Activated T-helper 2 cell treated with anti-CD3 and anti-CD28 coated beads, Interferon-gamma antibody, Interleukin-2, Interleukin-4, amounts not matched to agents 10 μg/mL and 5 μg/mL and 100 μg/mL, durations not matched to agents 14 hours and 24 hours and 36 hours (primary cell): ENCODE measurements around the gene CYP4F11. TPM values are rescaled to one million over a fixed set of nuclear protein-coding genes. Genes with fewer than 3 reads are reported as not detected.
"Not testable (repeated sequence)": the region's sequence is repeated elsewhere in the genome, so short reads cannot be mapped to it uniquely, and the experiment has no call there.

Experiments used
- DNase-seq: peaks from one replicate; pipeline ENCODE4 v3.0.0; 2021; ENCODE audit warnings: low spot score
- H3K27ac Mint-ChIP-seq: one replicate; pipeline ENCODE4 v1.8.0; 2021; ENCODE audit warnings: mixed read lengths
- H3K27me3 Mint-ChIP-seq: one replicate; pipeline ENCODE4 v1.8.0; 2021; ENCODE audit warnings: low read depth, mixed read lengths
- H3K36me3 Mint-ChIP-seq: one replicate; pipeline ENCODE4 v1.8.0; 2021; ENCODE audit warnings: low read depth, mixed read lengths
- H3K4me1 Mint-ChIP-seq: one replicate; pipeline ENCODE4 v1.8.0; 2021; ENCODE audit warnings: low read depth, mixed read lengths
- H3K4me3 Mint-ChIP-seq: one replicate; pipeline ENCODE4 v1.8.0; 2021; ENCODE audit warnings: low read depth, mild to moderate bottlenecking, moderate library complexity, mixed read lengths
- H3K9me3 Mint-ChIP-seq: one replicate; pipeline ENCODE4 v1.8.0; 2021; ENCODE audit warnings: mixed read lengths
- intact Hi-C: fragments of 100-400 bp; cut with micrococcal nuclease; formaldehyde crosslinking; loops from one replicate; pipeline ENCODE4 v1.15.1; 2023
- total RNA-seq: library from RNA; stranded (reverse); gene quantifications from 2 replicates; pipeline ENCODE4 v1.2.3, GENCODE V29; 2022

Gene CYP4F11
- total RNA-seq = not detected in 2 replicates

GRCh38 chr19:15934332-15935078 is at the start of gene CYP4F11:
CYP4F11 (minus strand) TSS chr19:15934529; CDS start chr19:15934408, 121 bp downstream.
- Mint-ChIP-seq H3K27me3 (peaks cover 1% of the 10 kb centered on the region), H3K9me3 (peaks cover 16% of the 10 kb centered on the region), H3K36me3 (peaks cover 7% of the 10 kb centered on the region), H3K4me1 (no peaks in the 10 kb centered on the region), H3K27ac (no peak within 1 kb of the TSS), H3K4me3 (no peak within 1 kb of the TSS)
- intact Hi-C loops = no loop called here
- no peak for DNase-seq

- Mint-ChIP-seq H3K27ac (no peak overlapping the region), H3K27me3 (peaks cover 2% of the 10 kb centered on the region), H3K4me3 (no peak overlapping the region), H3K36me3 (no peaks in the 10 kb centered on the region), H3K4me1 (no peaks in the 10 kb centered on the region), H3K9me3 (peaks cover 15% of the 10 kb centered on the region)
- intact Hi-C loops = no loop called here
- no peak for DNase-seq
These were observed 45.0 kb upstream of the CYP4F11 start for GRCh38 chr19:15979293-15979692.

- H3K4me1 Mint-ChIP-seq = no peaks in the 10 kb centered on the region
- intact Hi-C loops = no loop called here
- no peaks in the 10 kb centered on the region for H3K36me3 Mint-ChIP-seq
- DNase-seq = no peak
- peaks cover 4% of the 10 kb centered on the region for H3K27me3 Mint-ChIP-seq
- H3K9me3 Mint-ChIP-seq = peaks cover 8% of the 10 kb centered on the region
- H3K27ac Mint-ChIP-seq = no peak overlapping the region
- no peak overlapping the region for H3K4me3 Mint-ChIP-seq
These were observed 43.4 kb upstream of the CYP4F11 start for GRCh38 chr19:15977690-15978089.

GRCh38 chr19:15976836-15977689 is 42.7 kb upstream of the CYP4F11 start:
- intact Hi-C loops = no loop called here
- no peak for DNase-seq
- no peak overlapping the region for H3K27ac Mint-ChIP-seq
- no peaks in the 10 kb centered on the region for H3K4me1 Mint-ChIP-seq
- H3K4me3 Mint-ChIP-seq = no peak overlapping the region
- no peaks in the 10 kb centered on the region for H3K36me3 Mint-ChIP-seq
- peaks cover 6% of the 10 kb centered on the region for H3K9me3 Mint-ChIP-seq
- H3K27me3 Mint-ChIP-seq = peaks cover 4% of the 10 kb centered on the region

- Mint-ChIP-seq H3K4me1 (peaks cover 3% of the 10 kb centered on the region), H3K36me3 (no peaks in the 10 kb centered on the region), H3K4me3 (no peak overlapping the region), H3K27me3 (peaks cover 4% of the 10 kb centered on the region), H3K9me3 (no peaks in the 10 kb centered on the region), H3K27ac (no peak overlapping the region)
- intact Hi-C loops = no loop called here
- DNase-seq = no peak
These were observed 40.5 kb upstream of the CYP4F11 start for GRCh38 chr19:15974856-15975255.

- H3K9me3 Mint-ChIP-seq, H3K4me1 Mint-ChIP-seq, H3K4me3 Mint-ChIP-seq, H3K27ac Mint-ChIP-seq, H3K27me3 Mint-ChIP-seq, H3K36me3 Mint-ChIP-seq, DNase-seq, intact Hi-C loops: not testable (repeated sequence)
These were observed 37.7 kb upstream of the CYP4F11 start for GRCh38 chr19:15972043-15972442.

- no peak overlapping the region for H3K4me3 Mint-ChIP-seq
- peaks cover 4% of the 10 kb centered on the region for H3K27me3 Mint-ChIP-seq
- no peak for DNase-seq
- H3K4me1 Mint-ChIP-seq = peaks cover 3% of the 10 kb centered on the region
- no peaks in the 10 kb centered on the region for H3K36me3 Mint-ChIP-seq
- no peaks in the 10 kb centered on the region for H3K9me3 Mint-ChIP-seq
- intact Hi-C loops = no loop called here
- H3K27ac Mint-ChIP-seq = no peak overlapping the region
These were observed 37.0 kb upstream of the CYP4F11 start for GRCh38 chr19:15971224-15971780.

- Mint-ChIP-seq H3K4me3 (no peak overlapping the region), H3K4me1 (no peaks in the 10 kb centered on the region), H3K9me3 (no peaks in the 10 kb centered on the region), H3K27me3 (no peaks in the 10 kb centered on the region), H3K36me3 (no peaks in the 10 kb centered on the region), H3K27ac (no peak overlapping the region)
- no peak for DNase-seq
- intact Hi-C loops = no loop called here
These were observed 29.9 kb upstream of the CYP4F11 start for GRCh38 chr19:15964231-15964630.

- Mint-ChIP-seq H3K4me3 (no peak overlapping the region), H3K27ac (no peak overlapping the region), H3K9me3 (no peaks in the 10 kb centered on the region), H3K27me3 (peaks cover 4% of the 10 kb centered on the region), H3K36me3 (no peaks in the 10 kb centered on the region), H3K4me1 (peaks cover 2% of the 10 kb centered on the region)
- intact Hi-C loops = no loop called here
- DNase-seq = no peak
These were observed 28.0 kb upstream of the CYP4F11 start for GRCh38 chr19:15962319-15962718.

GRCh38 chr19:15954820-15955219 is 20.5 kb upstream of the CYP4F11 start:
- DNase-seq = no peak
- Mint-ChIP-seq H3K36me3 (no peaks in the 10 kb centered on the region), H3K9me3 (peaks cover 3% of the 10 kb centered on the region), H3K27ac (no peak overlapping the region), H3K4me1 (peaks cover 2% of the 10 kb centered on the region), H3K4me3 (no peak overlapping the region), H3K27me3 (peaks cover 14% of the 10 kb centered on the region)
- intact Hi-C loops = no loop called here

- peaks cover 20% of the 10 kb centered on the region for H3K9me3 Mint-ChIP-seq
- no peak within 1 kb of the TSS for H3K27ac Mint-ChIP-seq
- H3K4me1 Mint-ChIP-seq = no peaks in the 10 kb centered on the region
- no peak for DNase-seq
- H3K36me3 Mint-ChIP-seq = peaks cover 5% of the 10 kb centered on the region
- no peak within 1 kb of the TSS for H3K4me3 Mint-ChIP-seq
- intact Hi-C loops = no loop called here
- H3K27me3 Mint-ChIP-seq = peaks cover 5% of the 10 kb centered on the region
These were observed 14.1 kb upstream of the CYP4F11 start, which contains the start of gene OR10H4 for GRCh38 chr19:15948223-15949058. OR10H4 (plus strand) TSS chr19:15949008; CDS start chr19:15949008, 0 bp downstream.

GRCh38 chr19:15945301-15945700 is 11.0 kb upstream of the CYP4F11 start:
- no peak overlapping the region for H3K27ac Mint-ChIP-seq
- peaks cover 5% of the 10 kb centered on the region for H3K27me3 Mint-ChIP-seq
- no peak for DNase-seq
- H3K4me3 Mint-ChIP-seq = no peak overlapping the region
- intact Hi-C loops = no loop called here
- peaks cover 5% of the 10 kb centered on the region for H3K36me3 Mint-ChIP-seq
- H3K4me1 Mint-ChIP-seq = no peaks in the 10 kb centered on the region
- peaks cover 20% of the 10 kb centered on the region for H3K9me3 Mint-ChIP-seq
